Measurements from ENCODE around the gene ENTPD1. TPM values are rescaled to one million over a fixed set of nuclear protein-coding genes. Genes with fewer than 3 reads are reported as not detected.
A peak's percentile ranks its signal among the peaks of the same experiment; 100 is the strongest.

ENTPD1 gene
- polyA plus RNA-seq, 1 donor (not counting 4 experiments of a cell fraction or from before 2014, with no cell fraction given), result 0.03 TPM

- dilution Hi-C loops (cut with MboI; ENCODE audit: extremely low pct_ligation_motif_present, low sequenced_read_pairs), result no loop called here
- peak; percentile 68 for FAIRE-seq
These were observed 150.9 kb downstream of the ENTPD1 start for GRCh38 chr10:95906677-95907455.

GRCh38 chr10:95907456-95908253 lies 151.7 kb downstream of the ENTPD1 start, which contains the start of gene CC2D2B:
TSS of gene CC2D2B (plus strand) at chr10:95907975. CDS start at chr10:95911324, 3,349 bp downstream.
- Histone ChIP-seq H3K27ac (ENCODE audit: control insufficient read depth, insufficient read depth, low read length) (peak within 1 kb of the TSS; percentile 63), H3K4me1 (ENCODE audit: control insufficient read depth, extremely low read depth, insufficient read depth, low read length) (peaks cover 4% of the 10 kb centered on the region), H3K27me3 (ENCODE audit: control insufficient read depth, extremely low read depth, insufficient read depth, low read length) (no peaks in the 10 kb centered on the region), H3K79me2 (ENCODE audit: control insufficient read depth, insufficient read depth, low read length) (peaks cover 9% of the 10 kb centered on the region), H2AFZ (ENCODE audit: control insufficient read depth, low read length) (peak within 1 kb of the TSS; percentile 94), H4K20me1 (ENCODE audit: control insufficient read depth, extremely low read depth, insufficient read depth, low read length) (no peaks in the 10 kb centered on the region), H3K9me3 (ENCODE audit: control insufficient read depth, low read depth, low read length) (no peaks in the 10 kb centered on the region), H3K4me2 (ENCODE audit: control insufficient read depth, extremely low read depth, insufficient read depth, low read depth, low read length) (peak within 1 kb of the TSS; percentile 92), H3K9me1 (ENCODE audit: control insufficient read depth, extremely low read depth, insufficient read depth, low read length) (no peaks in the 10 kb centered on the region), H3K4me3 (ENCODE audit: control insufficient read depth in 2 of 3, extremely low read depth in 1 of 3, insufficient read depth in 2 of 3, low read depth in 1 of 3, low read length in 3 of 3) (peak within 1 kb of the TSS; percentile 76 to 90 (median 88)), H3K9ac (ENCODE audit: control insufficient read depth, extremely low read depth, insufficient read depth, low read length) (peak within 1 kb of the TSS; percentile 82), H3K36me3 (ENCODE audit: control insufficient read depth in 2 of 2, extremely low read depth in 1 of 2, insufficient read depth in 2 of 2, low read length in 2 of 2) (peaks cover 1 to 6% of the 10 kb centered on the region in 2 experiments)
- FAIRE-seq (peak; percentile 53), DNase-seq (ENCODE audit: low read depth, low spot score) (no peak)
- dilution Hi-C loops (cut with MboI; ENCODE audit: extremely low pct_ligation_motif_present, low sequenced_read_pairs), result no loop called here
- TF ChIP-seq EZH2 (IDR thresholded peaks at IDR 0.05; ENCODE audit: low read length) (no peak), CTCF (optimal IDR thresholded peaks at IDR 0.05 in 1 of 3, IDR thresholded peaks at IDR 0.05 in 1 of 3, conservative IDR thresholded peaks at IDR 0.05 in 1 of 3; ENCODE audit: extremely low read depth in 1 of 3, insufficient read depth in 2 of 3, low read length in 3 of 3) (peak in 1 of 3 experiments; percentile 38)

More at GRCh38 chr10:95906677-95907455, 150.9 kb downstream of the ENTPD1 start:
- Histone ChIP-seq H3K9me3 (ENCODE audit: control insufficient read depth, low read depth, low read length) (no peaks in the 10 kb centered on the region), H3K4me3 (ENCODE audit: control insufficient read depth in 2 of 3, extremely low read depth in 1 of 3, insufficient read depth in 2 of 3, low read depth in 1 of 3, low read length in 3 of 3) (peak overlapping the region; percentile 76 to 90 (median 88)), H4K20me1 (ENCODE audit: control insufficient read depth, extremely low read depth, insufficient read depth, low read length) (no peaks in the 10 kb centered on the region), H3K9me1 (ENCODE audit: control insufficient read depth, extremely low read depth, insufficient read depth, low read length) (no peaks in the 10 kb centered on the region), H3K9ac (ENCODE audit: control insufficient read depth, extremely low read depth, insufficient read depth, low read length) (peak overlapping the region; percentile 82), H3K4me1 (ENCODE audit: control insufficient read depth, extremely low read depth, insufficient read depth, low read length) (peaks cover 4% of the 10 kb centered on the region), H2AFZ (ENCODE audit: control insufficient read depth, low read length) (peak overlapping the region; percentile 94), H3K36me3 (ENCODE audit: control insufficient read depth in 2 of 2, extremely low read depth in 1 of 2, insufficient read depth in 2 of 2, low read length in 2 of 2) (peaks cover 1 to 6% of the 10 kb centered on the region in 2 experiments), H3K79me2 (ENCODE audit: control insufficient read depth, insufficient read depth, low read length) (peaks cover 9% of the 10 kb centered on the region), H3K27me3 (ENCODE audit: control insufficient read depth, extremely low read depth, insufficient read depth, low read length) (no peaks in the 10 kb centered on the region), H3K27ac (ENCODE audit: control insufficient read depth, insufficient read depth, low read length) (peak overlapping the region; percentile 63), H3K4me2 (ENCODE audit: control insufficient read depth, extremely low read depth, insufficient read depth, low read depth, low read length) (peak overlapping the region; percentile 92)
- DNase-seq (ENCODE audit: low read depth, low spot score), result no peak
- TF ChIP-seq EZH2 (IDR thresholded peaks at IDR 0.05; ENCODE audit: low read length) (no peak), CTCF (optimal IDR thresholded peaks at IDR 0.05 in 1 of 3, IDR thresholded peaks at IDR 0.05 in 1 of 3, conservative IDR thresholded peaks at IDR 0.05 in 1 of 3; ENCODE audit: extremely low read depth in 1 of 3, insufficient read depth in 2 of 3, low read length in 3 of 3) (peak in 2 of 3 experiments; percentile 28 to 33)

Data from keratinocyte (primary cell).